ENCODE results near the gene SLC9A9.
A peak's percentile ranks its signal among the peaks of the same experiment; 100 is the strongest.

SLC9A9 gene

GRCh38 chr3:143597774-143598652 lies 250.3 kb downstream of the SLC9A9 start:
- H2BK120ac ChIP-seq (ENCODE audit: low read depth, low read length): no peak overlapping the region
- no peak overlapping the region for H3K56ac ChIP-seq (ENCODE audit: low read length)
- no peak overlapping the region for H3K4ac ChIP-seq (ENCODE audit: low read depth, low read length)
- H3K4me3 ChIP-seq (ENCODE audit: low read length): no peak overlapping the region
- H3K79me1 ChIP-seq (ENCODE audit: low read length): no peaks in the 10 kb centered on the region
- no peak overlapping the region for H3K18ac ChIP-seq (ENCODE audit: low read length)
- WGBS (ENCODE audit: extremely low coverage, insufficient coverage, low lambda C conversion rate): no CpG with 5 or more reads among the region's 17 CpGs
- H3K79me2 ChIP-seq (ENCODE audit: control insufficient read depth, insufficient read depth, low read length): no peaks in the 10 kb centered on the region
- H3K4me2 ChIP-seq (ENCODE audit: low read length): no peak overlapping the region
- H3K4me1 ChIP-seq (ENCODE audit: control insufficient read depth, low read depth, low read length): peaks cover 2% of the 10 kb centered on the region
- H2BK5ac ChIP-seq (ENCODE audit: low read length): no peak overlapping the region
- no peak overlapping the region for H2AK5ac ChIP-seq (ENCODE audit: low read length)
- no peak for DNase-seq
- H3K27ac ChIP-seq (ENCODE audit: low read depth, low read length): no peak overlapping the region
- no peak overlapping the region for H4K8ac ChIP-seq (ENCODE audit: low read depth, low read length)
- H3K36me3 ChIP-seq (ENCODE audit: control insufficient read depth, insufficient read depth, low read length): no peaks in the 10 kb centered on the region
- no peak overlapping the region for H3K9ac ChIP-seq (ENCODE audit: low read length)
- no peak overlapping the region for H2BK15ac ChIP-seq (replicated peaks; ENCODE audit: low read depth)
- H4K5ac ChIP-seq (ENCODE audit: low read length): no peak overlapping the region
- no peaks in the 10 kb centered on the region for H3K27me3 ChIP-seq (ENCODE audit: insufficient read depth, low read length, poor library complexity)
- H3K23ac ChIP-seq (ENCODE audit: low read length): no peak overlapping the region

GRCh38 chr3:143596957-143597642 lies 251.2 kb downstream of the SLC9A9 start:
- H2BK5ac ChIP-seq (ENCODE audit: low read length): no peak overlapping the region
- peaks cover 2% of the 10 kb centered on the region for H3K4me1 ChIP-seq (ENCODE audit: control insufficient read depth, low read depth, low read length)
- no peak overlapping the region for H4K8ac ChIP-seq (ENCODE audit: low read depth, low read length)
- H3K27ac ChIP-seq (ENCODE audit: low read depth, low read length): no peak overlapping the region
- H3K4ac ChIP-seq (ENCODE audit: low read depth, low read length): no peak overlapping the region
- peak; percentile 49 for DNase-seq
- no peak overlapping the region for H3K23ac ChIP-seq (ENCODE audit: low read length)
- H3K4me3 ChIP-seq (ENCODE audit: low read length): no peak overlapping the region
- H3K27me3 ChIP-seq (ENCODE audit: insufficient read depth, low read length, poor library complexity): no peaks in the 10 kb centered on the region
- no peak overlapping the region for H3K18ac ChIP-seq (ENCODE audit: low read length)
- no peak overlapping the region for H2AK5ac ChIP-seq (ENCODE audit: low read length)
- no CpG with 5 or more reads among the region's 18 CpGs for WGBS (ENCODE audit: extremely low coverage, insufficient coverage, low lambda C conversion rate)
- H3K9ac ChIP-seq (ENCODE audit: low read length): no peak overlapping the region
- no peaks in the 10 kb centered on the region for H3K79me1 ChIP-seq (ENCODE audit: low read length)
- H3K79me2 ChIP-seq (ENCODE audit: control insufficient read depth, insufficient read depth, low read length): no peaks in the 10 kb centered on the region
- no peak overlapping the region for H3K56ac ChIP-seq (ENCODE audit: low read length)
- H2BK15ac ChIP-seq (replicated peaks; ENCODE audit: low read depth): no peak overlapping the region
- H4K5ac ChIP-seq (ENCODE audit: low read length): no peak overlapping the region
- H2BK120ac ChIP-seq (ENCODE audit: low read depth, low read length): no peak overlapping the region
- H3K36me3 ChIP-seq (ENCODE audit: control insufficient read depth, insufficient read depth, low read length): no peaks in the 10 kb centered on the region
- H3K4me2 ChIP-seq (ENCODE audit: low read length): no peak overlapping the region

GRCh38 chr3:143595456-143596077 lies 252.7 kb downstream of the SLC9A9 start:
- no peak overlapping the region for H2BK5ac ChIP-seq (ENCODE audit: low read length)
- no peaks in the 10 kb centered on the region for H3K36me3 ChIP-seq (ENCODE audit: control insufficient read depth, insufficient read depth, low read length)
- H3K4me3 ChIP-seq (ENCODE audit: low read length): no peak overlapping the region
- no peak overlapping the region for H2BK15ac ChIP-seq (replicated peaks; ENCODE audit: low read depth)
- no peak for DNase-seq
- H3K56ac ChIP-seq (ENCODE audit: low read length): no peak overlapping the region
- H3K4me2 ChIP-seq (ENCODE audit: low read length): no peak overlapping the region
- no peak overlapping the region for H3K18ac ChIP-seq (ENCODE audit: low read length)
- no peak overlapping the region for H3K23ac ChIP-seq (ENCODE audit: low read length)
- H3K27ac ChIP-seq (ENCODE audit: low read depth, low read length): no peak overlapping the region
- no peak overlapping the region for H3K4ac ChIP-seq (ENCODE audit: low read depth, low read length)
- H3K79me1 ChIP-seq (ENCODE audit: low read length): no peaks in the 10 kb centered on the region
- no peak overlapping the region for H2AK5ac ChIP-seq (ENCODE audit: low read length)
- no CpG with 5 or more reads among the region's 3 CpGs for WGBS (ENCODE audit: extremely low coverage, insufficient coverage, low lambda C conversion rate)
- no peak overlapping the region for H2BK120ac ChIP-seq (ENCODE audit: low read depth, low read length)
- no peak overlapping the region for H3K9ac ChIP-seq (ENCODE audit: low read length)
- H4K8ac ChIP-seq (ENCODE audit: low read depth, low read length): no peak overlapping the region
- peaks cover 2% of the 10 kb centered on the region for H3K4me1 ChIP-seq (ENCODE audit: control insufficient read depth, low read depth, low read length)
- H3K79me2 ChIP-seq (ENCODE audit: control insufficient read depth, insufficient read depth, low read length): no peaks in the 10 kb centered on the region
- no peak overlapping the region for H4K5ac ChIP-seq (ENCODE audit: low read length)
- no peaks in the 10 kb centered on the region for H3K27me3 ChIP-seq (ENCODE audit: insufficient read depth, low read length, poor library complexity)

GRCh38 chr3:143594206-143594605 lies 254.1 kb downstream of the SLC9A9 start:
- H4K8ac ChIP-seq (ENCODE audit: low read depth, low read length): no peak overlapping the region
- H3K9ac ChIP-seq (ENCODE audit: low read length): no peak overlapping the region
- no CpG with 5 or more reads among the region's 3 CpGs for WGBS (ENCODE audit: extremely low coverage, insufficient coverage, low lambda C conversion rate)
- no peak overlapping the region for H3K23ac ChIP-seq (ENCODE audit: low read length)
- no peaks in the 10 kb centered on the region for H3K79me1 ChIP-seq (ENCODE audit: low read length)
- H4K5ac ChIP-seq (ENCODE audit: low read length): no peak overlapping the region
- H3K27ac ChIP-seq (ENCODE audit: low read depth, low read length): no peak overlapping the region
- H2AK5ac ChIP-seq (ENCODE audit: low read length): no peak overlapping the region
- H3K4me3 ChIP-seq (ENCODE audit: low read length): no peak overlapping the region
- DNase-seq: peak; percentile 8
- H3K56ac ChIP-seq (ENCODE audit: low read length): no peak overlapping the region
- H3K4ac ChIP-seq (ENCODE audit: low read depth, low read length): no peak overlapping the region
- no peak overlapping the region for H2BK5ac ChIP-seq (ENCODE audit: low read length)
- no peak overlapping the region for H2BK120ac ChIP-seq (ENCODE audit: low read depth, low read length)
- no peaks in the 10 kb centered on the region for H3K27me3 ChIP-seq (ENCODE audit: insufficient read depth, low read length, poor library complexity)
- H3K18ac ChIP-seq (ENCODE audit: low read length): no peak overlapping the region
- H3K4me2 ChIP-seq (ENCODE audit: low read length): no peak overlapping the region
- no peaks in the 10 kb centered on the region for H3K36me3 ChIP-seq (ENCODE audit: control insufficient read depth, insufficient read depth, low read length)
- peaks cover 2% of the 10 kb centered on the region for H3K4me1 ChIP-seq (ENCODE audit: control insufficient read depth, low read depth, low read length)
- no peaks in the 10 kb centered on the region for H3K79me2 ChIP-seq (ENCODE audit: control insufficient read depth, insufficient read depth, low read length)
- H2BK15ac ChIP-seq (replicated peaks; ENCODE audit: low read depth): no peak overlapping the region

DNA sequence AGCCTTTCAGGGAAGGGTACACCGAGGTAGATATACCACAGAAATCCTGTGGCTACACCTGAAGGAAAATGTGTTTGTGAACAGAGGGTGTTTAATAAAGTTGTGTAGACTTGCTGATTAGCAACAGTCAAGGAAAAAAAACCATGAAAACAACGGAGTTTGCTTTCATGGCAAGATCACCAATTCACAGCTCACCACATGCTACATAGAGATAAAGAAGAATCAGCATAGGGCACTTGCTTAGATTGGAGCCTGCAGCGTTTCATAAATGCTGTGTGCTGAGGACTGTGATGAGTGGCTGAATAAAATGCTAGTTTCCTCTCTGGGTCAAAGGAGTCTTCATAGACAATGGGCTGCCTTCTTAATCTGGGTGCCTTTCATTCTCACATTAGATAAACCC lies 257.6 kb downstream of the SLC9A9 start:
- H3K27me3 ChIP-seq (ENCODE audit: insufficient read depth, low read length, poor library complexity): no peaks in the 10 kb centered on the region

More for the DNA sequence above, 257.6 kb downstream of the SLC9A9 start:
- Histone ChIP-seq H2BK120ac (ENCODE audit: low read depth, low read length) (no peak overlapping the region), H3K27ac (ENCODE audit: low read depth, low read length) (no peak overlapping the region), H4K8ac (ENCODE audit: low read depth, low read length) (no peak overlapping the region), H2BK15ac (replicated peaks; ENCODE audit: low read depth) (no peak overlapping the region), H3K4me2 (ENCODE audit: low read length) (no peak overlapping the region), H3K4me3 (ENCODE audit: low read length) (no peak overlapping the region), H3K18ac (ENCODE audit: low read length) (no peak overlapping the region), H4K5ac (ENCODE audit: low read length) (no peak overlapping the region), H3K56ac (ENCODE audit: low read length) (no peak overlapping the region), H3K36me3 (ENCODE audit: control insufficient read depth, insufficient read depth, low read length) (no peaks in the 10 kb centered on the region), H3K4ac (ENCODE audit: low read depth, low read length) (no peak overlapping the region), H3K4me1 (ENCODE audit: control insufficient read depth, low read depth, low read length) (peaks cover 2% of the 10 kb centered on the region), H3K9ac (ENCODE audit: low read length) (no peak overlapping the region), H2AK5ac (ENCODE audit: low read length) (no peak overlapping the region), H2BK5ac (ENCODE audit: low read length) (no peak overlapping the region), H3K79me2 (ENCODE audit: control insufficient read depth, insufficient read depth, low read length) (no peaks in the 10 kb centered on the region), H3K23ac (ENCODE audit: low read length) (no peak overlapping the region), H3K79me1 (ENCODE audit: low read length) (no peaks in the 10 kb centered on the region)
- no CpG with 5 or more reads among the region's 3 CpGs for WGBS (ENCODE audit: extremely low coverage, insufficient coverage, low lambda C conversion rate)
- peak; percentile 66 for DNase-seq
